GM18909 (cell line): Measurements from ENCODE around the gene FAM118A.
"Not testable (repeated sequence)": the region's sequence is repeated elsewhere in the genome, so short reads cannot be mapped to it uniquely, and the experiment has no call there.

ENCODE experiments used
- ATAC-seq: cut with Tn5 transposase; IDR thresholded peaks from one replicate; pipeline ENCODE4 v1.9.1; 2021; ENCODE audit warnings: mild to moderate bottlenecking; ENCODE audit not compliant: unreplicated experiment, poor library complexity

FAM118A gene

DNA sequence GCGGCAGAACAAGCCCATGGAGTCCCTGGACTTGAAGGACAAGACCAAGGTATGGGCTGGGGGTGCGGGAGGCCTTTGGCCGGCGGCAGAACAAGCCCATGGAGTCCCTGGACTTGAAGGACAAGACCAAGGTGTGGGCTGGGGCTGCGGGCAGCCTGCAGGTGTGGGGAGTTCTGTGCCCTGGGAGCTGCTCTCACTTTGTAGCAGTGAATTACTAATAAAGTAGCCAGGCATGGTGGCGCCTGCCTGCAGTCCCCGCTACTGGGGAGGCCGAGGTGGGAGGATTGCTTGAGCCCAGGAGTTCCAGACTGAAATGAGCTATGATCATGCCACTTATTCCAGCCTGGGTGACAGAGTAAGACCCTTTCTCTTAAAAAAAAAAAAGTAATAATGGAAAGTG lies 18.5 kb downstream of the FAM118A start:
- not testable (repeated sequence) for ATAC-seq

DNA sequence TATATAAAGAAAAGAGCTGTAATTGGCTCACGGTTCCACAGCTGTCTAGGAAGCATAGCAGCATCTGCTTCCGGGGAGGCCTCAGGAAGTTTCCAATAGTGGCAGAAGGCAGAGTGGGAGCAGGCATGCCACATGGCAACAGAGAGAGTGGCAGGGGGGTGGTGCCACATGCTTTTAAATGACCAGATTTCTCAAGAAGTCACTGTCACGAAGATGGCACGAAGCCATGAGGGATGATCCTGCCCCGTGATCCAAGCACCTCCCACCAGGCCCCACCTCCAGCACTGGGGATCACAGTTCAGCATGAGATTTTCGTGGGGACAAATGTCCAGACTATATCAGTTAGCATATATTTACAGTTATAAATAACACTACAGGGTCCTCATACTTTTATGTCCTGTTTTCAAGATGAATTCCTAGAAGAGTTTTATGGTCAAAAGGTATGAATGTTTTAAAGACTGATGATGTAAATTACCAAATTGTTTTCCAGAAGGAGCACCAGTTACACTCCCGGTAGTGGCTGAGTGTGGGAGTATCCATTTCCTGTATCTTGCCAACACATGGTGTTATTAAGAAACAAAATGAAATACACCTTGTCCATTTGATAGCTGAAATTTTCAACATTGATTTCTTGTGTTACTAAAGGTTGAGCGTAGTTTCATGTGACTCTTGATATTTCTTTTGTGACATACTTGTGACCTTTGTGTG lies 19.2 kb downstream of the FAM118A start:
- no peak for ATAC-seq

DNA sequence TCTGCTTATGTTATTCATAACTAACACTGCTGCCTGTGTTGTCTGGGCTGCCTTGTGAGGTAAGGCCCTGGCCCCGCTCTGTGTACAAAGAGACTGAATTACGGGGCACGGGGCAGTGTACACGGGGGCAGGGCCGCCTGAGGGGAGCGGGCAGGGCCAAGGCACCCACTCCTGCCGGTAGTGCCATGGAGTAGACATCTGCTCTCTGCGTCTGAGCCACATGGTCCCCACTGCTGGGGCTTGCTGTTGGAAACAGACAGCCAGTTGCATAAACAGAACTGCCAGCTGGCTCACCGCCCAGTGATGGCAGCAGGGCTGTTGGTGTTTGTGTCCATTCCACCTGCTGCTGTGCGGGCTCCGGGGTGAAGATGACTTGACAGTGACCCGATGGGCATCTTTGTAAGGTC lies 19.8 kb downstream of the FAM118A start:
- no peak for ATAC-seq

DNA sequence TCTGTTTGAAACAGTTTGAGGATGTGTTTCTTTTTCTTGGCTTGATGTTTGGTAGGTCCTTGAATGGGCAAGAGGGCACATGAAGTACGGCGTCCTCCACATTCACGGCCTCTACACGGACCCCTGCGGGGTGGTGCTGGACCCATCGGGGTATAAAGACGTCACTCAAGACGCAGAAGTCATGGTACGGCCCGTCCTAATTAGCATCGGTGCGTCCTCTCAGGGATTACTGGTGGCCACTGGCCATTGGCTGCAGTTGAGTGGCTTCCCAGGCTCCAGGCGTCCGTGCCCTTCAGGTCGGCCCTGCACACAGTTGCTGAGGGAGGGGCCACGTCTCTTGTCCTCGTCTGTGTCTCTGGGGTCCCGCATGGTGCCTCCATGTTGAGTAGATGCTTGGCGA lies 20.8 kb downstream of the FAM118A start:
- ATAC-seq, result no peak

DNA sequence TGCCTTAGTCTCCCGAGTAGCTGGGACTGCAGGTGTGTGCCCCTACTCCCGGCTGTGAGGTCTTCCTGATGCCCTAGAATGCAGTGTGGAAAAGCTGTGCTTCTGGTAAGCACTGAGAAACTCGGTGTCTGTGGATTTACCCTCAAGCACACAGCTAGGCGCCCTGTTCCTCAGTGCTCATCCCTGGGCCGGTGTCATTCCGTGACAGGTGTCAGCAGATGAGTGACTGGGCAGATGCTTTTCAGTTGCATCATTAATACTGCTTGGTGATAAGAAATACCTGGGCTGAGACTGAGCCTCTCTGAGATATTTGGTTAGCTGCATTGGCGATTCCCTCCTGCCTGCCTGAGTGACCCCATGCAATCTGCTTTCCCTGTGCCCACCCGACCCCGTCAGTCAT lies 21.8 kb downstream of the FAM118A start:
- no peak for ATAC-seq

DNA sequence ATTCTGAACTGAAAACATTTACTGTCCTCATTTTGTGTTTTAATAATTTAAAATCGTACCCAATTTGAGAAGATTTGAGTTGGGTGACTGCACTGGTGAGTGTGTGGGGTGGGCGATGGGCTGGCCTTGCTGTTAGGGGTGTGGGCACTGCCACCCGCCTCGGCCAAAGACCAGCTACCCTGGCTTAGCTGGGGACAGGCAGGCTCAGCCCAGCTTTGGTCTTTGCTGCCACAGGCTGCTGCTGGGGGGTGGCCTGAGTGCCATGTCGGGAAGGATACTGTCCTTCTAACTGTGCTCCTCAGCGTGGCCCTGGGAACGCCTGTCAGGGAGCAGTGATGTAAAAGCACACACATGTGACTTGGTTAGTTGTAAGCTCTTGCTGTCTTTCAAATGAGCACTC lies 22.3 kb downstream of the FAM118A start:
- no peak for ATAC-seq

DNA sequence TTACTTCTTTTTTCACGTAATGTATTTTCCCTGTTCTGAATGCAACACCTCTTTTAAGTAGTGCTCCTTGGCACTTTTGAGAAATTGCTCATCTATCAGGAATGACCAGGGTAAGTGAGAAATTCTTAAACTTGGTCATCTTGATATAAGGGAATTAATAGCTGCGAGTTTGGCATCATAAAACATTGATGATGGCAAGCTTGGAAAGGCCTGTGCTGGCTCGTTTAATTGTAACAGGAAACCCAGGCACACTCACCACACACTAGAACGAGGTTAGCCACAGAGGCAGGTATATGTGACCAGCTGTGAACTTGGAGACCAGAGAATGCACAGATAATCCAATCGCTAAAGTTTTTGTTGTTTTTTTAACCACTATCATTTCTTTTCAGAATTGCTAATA lies 24.3 kb downstream of the FAM118A start:
- no peak for ATAC-seq

DNA sequence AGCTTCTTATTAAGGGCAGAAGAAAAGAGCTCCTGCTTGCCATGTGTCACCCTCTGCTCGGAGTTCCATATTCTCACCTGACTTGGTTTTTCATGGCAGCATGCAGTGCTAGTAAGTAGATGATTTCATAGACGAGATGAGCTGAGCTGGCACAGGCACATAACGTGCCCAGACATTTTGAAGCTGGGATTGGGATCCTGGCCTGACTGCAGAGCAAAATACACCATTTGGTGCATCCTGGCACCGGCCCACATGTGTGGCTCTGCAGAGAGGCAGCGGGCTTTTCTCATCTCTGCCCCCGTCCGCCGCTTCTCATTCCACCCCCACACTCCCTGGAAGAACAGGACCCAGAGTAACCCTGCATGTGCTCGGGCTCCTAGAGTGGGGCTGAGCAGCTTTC lies 24.8 kb downstream of the FAM118A start:
- ATAC-seq, result no peak

DNA sequence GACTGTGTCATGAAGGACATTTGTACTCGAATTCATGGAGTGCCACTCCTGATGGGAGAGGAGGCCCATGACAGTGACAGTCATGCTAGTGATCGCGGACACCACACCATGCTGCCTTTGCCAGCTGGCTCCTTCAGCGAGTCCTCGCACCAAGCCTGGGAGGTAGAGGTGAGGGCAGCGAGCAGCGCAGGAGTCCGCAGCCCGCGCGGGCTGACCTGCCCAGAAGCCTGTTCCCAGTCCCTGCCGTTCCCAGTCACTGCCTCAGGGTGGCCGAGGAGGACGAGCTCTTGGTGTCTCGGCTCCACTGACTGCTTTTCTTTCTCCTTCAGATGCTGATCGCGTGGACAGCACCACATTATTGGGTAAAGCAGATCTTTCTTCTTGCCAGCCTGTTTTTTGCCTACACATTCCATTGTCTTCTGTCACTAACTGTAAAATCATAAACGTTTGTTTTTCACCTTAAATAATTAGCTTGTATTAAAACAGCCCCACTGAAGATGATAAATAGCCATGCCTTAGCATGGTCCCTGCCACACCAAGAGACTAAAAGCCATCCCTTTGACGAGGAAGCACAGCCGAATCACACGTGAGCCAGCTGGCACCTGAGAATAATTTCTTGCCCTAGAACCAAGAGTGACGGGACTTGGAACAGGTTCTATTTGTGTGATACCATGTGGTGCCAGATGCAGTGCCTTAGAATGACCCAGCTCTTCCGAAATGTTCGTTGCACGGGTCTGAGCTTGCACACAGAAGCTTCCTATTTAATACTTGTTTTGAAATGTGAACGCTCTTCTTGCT lies 25.5 kb downstream of the FAM118A start:
- no peak for ATAC-seq

DNA sequence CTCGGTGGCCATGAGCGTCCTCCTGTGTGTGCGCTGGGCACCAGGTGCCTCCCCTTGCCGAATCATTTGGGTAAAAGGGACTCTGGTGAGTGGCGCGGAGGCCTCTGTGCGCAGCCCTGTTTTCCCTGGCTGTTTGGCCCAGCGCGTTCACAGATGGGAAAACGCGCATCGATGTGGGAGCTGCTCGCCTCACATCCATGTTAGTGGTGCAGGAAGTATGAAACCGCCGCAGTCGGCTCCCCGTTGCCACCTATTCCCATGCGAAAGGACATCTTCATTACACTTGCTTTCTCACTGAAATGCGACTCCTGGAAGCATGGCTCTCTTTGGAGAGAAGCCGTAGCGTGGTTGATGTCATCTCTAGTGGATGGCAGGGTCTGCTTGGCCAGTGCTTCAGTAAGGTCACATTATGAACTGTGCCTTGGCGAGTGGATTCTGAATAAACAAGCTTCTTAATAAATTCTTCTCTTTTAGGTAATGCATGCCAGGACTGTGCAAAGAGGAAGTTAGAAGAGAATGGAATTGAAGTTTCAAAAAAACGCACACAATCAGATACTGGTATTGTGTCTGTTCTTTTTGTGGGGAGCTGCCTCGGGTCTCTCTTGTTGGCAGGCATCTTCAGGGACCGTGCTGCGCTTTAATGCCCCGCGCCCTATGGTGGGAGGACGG lies 26.3 kb downstream of the FAM118A start:
- ATAC-seq, result no peak

DNA sequence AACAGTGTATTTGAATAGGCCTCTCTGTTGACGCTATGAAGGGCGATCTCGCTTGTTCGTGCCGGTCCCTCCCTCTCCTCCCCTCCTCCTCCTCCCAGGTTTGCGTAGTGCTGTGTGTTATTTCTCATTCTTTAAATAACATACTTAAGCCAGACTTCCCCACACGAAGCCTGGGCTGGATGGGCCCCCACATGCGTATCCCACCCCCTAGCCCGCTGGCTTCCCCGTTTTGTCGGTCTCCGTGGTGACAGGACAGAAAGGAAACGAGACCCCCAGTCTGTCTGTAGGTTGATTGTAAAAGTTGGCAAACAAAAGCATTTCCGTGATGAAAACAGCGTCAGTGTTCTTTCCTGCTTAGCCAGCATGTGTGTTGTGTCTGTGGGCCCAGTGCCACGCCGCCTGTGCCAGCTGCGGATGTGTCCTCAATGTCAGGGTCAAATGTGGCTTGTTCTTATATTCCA lies 27.3 kb downstream of the FAM118A start:
- ATAC-seq, result no peak

DNA sequence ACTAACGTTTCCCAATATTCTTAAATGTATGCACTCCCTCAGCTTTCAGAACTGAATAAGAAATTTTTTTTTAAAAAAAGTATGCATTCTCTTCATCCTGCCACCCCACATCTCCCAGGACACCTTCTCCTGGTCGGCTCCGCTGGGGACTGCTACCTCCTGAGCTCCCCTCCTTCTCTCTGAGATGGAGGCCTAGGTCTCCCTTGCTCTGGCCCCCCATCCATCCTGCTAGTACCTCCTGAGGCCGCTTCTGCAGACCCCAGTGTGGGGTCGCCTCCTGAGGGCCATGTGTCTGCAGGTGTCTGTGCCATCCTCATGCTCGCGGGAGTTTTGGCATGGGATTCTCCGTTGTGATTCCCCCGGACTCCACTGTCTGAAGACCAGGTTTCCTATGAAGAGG lies 27.8 kb downstream of the FAM118A start:
- ATAC-seq, result no peak

DNA sequence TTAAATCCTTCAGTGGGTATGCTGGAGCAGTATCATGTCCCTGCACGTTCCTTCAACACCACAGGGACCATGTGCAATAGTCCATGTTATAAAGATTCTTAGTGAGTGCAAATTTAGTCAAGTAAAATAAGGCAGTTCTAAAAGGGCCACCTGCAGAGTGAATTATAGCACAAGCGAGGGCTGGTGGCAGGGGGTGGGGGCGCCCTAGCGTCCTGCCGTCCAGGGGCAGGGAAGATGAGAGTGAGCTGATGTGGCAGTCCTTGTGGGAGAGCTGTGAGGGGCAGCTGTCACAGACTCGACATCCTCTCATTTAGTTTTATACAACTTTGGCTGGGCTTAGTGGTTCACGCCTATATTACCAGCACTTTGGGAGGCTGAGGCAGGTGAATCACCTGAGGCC lies 29.1 kb downstream of the FAM118A start:
- ATAC-seq, result no peak

DNA sequence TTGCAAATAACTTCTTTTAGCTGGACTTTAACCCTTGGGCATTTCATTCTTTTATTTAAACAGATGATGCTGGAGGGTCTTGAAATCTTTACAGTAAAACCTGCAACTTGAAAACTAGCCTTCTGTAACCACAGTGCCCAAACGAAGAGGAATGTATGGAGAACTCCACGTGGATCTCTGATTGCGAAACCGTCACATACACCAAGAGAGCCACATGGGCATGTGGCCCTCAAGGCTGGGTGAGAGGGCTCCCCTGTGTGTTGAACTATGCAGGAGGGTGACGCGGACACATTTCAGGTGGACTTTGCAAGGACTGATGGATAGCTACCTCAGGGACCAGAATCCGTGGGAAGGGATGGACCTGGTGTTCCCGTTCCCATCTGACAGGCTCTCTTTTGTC lies 30.6 kb downstream of the FAM118A start:
- no peak for ATAC-seq

DNA sequence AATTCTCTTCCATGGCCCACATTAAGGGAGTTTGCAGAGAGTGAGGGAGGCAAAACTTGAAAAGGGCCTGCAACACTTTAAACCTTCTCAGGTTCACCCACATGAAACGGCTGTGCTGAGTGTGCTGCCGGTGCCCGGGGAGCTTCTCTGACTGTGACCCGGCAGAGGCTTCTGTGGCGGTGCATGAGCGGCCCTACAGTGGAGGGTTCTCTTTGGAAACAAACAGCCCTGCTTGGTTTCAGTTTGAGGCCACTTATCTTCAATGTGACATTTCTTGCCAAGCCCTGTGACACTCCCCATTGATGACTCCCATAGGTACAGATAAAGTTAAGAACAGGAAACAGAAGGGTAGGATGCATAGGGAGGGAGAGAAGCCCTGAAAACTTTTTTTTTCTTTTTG lies 31.8 kb downstream of the FAM118A start:
- no peak for ATAC-seq

DNA sequence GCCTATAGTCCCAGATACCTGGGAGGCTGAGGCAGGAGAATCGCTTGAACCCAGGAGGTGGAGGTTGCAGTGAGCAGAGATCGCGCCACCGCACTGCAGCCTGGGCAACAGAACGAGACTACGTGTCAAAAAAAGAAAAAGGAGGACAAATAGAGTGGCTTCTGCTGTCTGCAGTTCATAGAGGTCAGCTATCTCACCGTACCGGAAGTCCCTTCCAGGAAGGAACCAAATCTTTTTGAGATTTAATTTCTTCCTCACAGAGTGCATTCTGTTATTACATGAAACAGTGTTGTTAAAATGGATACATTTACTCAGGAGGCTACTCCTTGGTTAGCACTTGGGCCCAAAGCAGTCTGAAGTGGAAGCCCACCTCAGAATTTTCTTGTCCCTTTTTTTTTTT lies 33.4 kb downstream of the FAM118A start:
- no peak for ATAC-seq

DNA sequence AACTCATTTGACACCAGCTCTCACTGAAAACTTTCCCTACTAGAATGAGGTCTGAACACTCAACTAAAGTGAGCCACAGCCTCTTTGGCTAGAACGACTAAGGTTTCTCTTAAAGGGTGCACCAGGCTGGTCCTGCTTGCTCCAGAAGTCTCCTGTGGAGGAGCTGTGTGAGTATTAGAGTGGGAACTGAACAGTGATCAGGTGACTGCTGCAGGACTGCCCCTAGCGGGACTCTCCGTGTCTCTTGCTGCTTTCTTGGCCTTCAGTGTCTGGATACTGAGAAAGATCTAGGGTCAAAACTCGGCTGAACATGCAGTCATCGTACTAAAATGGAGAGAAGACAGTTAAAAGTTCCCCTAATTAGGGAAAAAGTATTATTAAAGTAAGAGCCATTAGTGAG lies 34.6 kb downstream of the FAM118A start:
- no peak for ATAC-seq

DNA sequence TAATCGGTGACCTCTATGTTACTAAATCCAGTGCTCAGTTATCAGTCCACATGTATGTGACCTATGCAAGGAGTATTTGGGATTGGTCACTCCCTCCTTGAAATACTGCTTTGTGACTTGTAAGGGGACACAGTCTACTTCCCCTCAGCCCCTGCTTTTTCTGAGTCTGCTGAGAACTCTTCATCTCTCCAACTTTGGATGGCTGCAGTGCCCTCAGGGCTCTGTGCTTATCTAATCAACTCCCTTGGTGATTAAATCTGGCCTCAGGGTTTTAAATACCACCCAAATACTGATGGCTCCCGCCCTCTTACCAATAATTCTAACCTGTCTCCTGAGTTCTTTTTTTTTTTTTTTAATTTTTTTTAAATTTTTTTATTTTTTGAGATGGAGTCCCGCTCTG lies 40.2 kb downstream of the FAM118A start:
- no peak for ATAC-seq

DNA sequence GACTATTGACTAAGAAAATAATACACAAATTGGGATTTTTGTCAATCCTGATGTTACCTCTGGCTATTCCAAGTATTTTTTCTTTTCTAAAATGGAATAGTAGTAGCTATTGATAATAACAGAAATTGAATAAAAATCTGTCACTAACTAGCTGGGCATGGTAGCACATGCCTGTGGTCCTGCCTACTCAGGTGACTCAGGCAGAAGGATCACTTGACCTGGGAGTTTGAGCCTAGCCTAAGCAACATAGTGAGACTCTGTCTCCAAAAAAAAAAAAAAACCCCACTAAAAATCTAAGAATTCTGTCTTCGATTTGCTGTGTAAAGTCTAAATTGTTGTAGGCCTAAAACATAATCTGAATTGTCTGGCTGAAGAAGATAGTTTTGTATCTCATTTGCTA lies 42.2 kb downstream of the FAM118A start:
- no peak for ATAC-seq

DNA sequence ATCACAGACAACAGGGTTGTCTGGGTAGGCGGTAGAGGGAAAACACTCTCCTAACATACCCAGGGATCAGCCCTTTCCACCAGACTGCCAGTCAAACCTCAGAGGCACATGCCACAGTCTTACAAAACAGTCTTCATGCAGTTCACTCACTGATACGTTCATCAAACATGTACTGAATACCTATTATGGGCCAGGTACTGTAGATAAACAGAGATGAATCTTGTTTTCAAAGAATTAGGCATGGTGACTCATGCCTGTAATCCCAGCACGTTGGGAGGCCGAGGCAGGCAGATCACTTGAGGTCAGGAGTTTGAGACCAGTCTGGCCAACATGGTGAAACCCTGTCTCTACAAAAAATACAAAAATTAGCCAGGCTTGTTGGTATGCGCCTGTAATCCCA lies 43.0 kb downstream of the FAM118A start:
- ATAC-seq, result not testable (repeated sequence)

DNA sequence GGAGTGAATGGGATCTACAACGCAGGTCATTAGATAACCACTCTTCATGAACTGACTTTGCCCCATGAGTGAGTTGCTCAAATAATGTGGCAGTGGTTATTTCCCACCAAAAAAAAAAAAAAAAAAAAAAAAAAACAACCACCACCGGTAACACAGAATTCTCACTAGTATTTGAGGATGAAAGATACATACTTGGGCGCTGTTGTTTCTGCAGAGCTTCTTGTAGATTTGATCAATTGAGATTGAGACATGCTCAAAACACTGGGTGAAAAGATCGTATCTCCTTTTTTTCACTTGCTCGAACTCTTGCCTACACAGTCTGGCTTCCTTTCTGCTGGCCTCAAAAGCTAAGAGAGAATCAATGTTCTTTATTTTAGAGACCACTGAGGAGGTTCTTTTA lies 44.1 kb downstream of the FAM118A start:
- ATAC-seq, result no peak
